Endodermal cell (in vitro differentiated cells): ENCODE results near the gene NACC2. TPM values are rescaled to one million over a fixed set of nuclear protein-coding genes. Genes with fewer than 3 reads are reported as not detected.

ENCODE experiments used
- DNase-seq: peaks from one replicate; pipeline ENCODE4 v3.0.0-alpha.2; 2017
- H3K27ac ChIP-seq: 2 replicates; pipeline ENCODE4 v1.5.1; 2013; ENCODE audit warnings: mild to moderate bottlenecking, low read depth, low read length, moderate library complexity
- H3K27me3 ChIP-seq: 2 replicates; pipeline ENCODE4 v1.6.1; 2013; ENCODE audit warnings: mild to moderate bottlenecking, low read length, moderate library complexity; ENCODE audit not compliant: insufficient read depth, control insufficient read depth, poor library complexity, severe bottlenecking
- H3K36me3 ChIP-seq: 2 replicates; pipeline ENCODE4 v1.7.0; 2013; ENCODE audit warnings: mild to moderate bottlenecking, low read length, moderate library complexity; ENCODE audit not compliant: control insufficient read depth, insufficient read depth
- H3K4me1 ChIP-seq: one replicate; pipeline ENCODE4 v1.7.0; 2013; ENCODE audit warnings: low read length; ENCODE audit not compliant: control insufficient read depth, insufficient read depth
- H3K4me3 ChIP-seq: 2 replicates; pipeline ENCODE4 v1.5.1; 2013; ENCODE audit warnings: mild to moderate bottlenecking, low read length, moderate library complexity
- H3K9ac ChIP-seq: 2 replicates; pipeline ENCODE4 v1.6.1; 2013; ENCODE audit warnings: mild to moderate bottlenecking, low read length, moderate library complexity; ENCODE audit not compliant: poor library complexity, severe bottlenecking; ENCODE audit errors: extremely low read depth
- H3K9me3 ChIP-seq: 2 replicates; pipeline ENCODE4 v1.6.1; 2013; ENCODE audit warnings: mild to moderate bottlenecking, low read length, moderate library complexity; ENCODE audit not compliant: control insufficient read depth
- H3K27ac Mint-ChIP-seq: 2 replicates; pipeline ENCODE4 v1.8.0; 2020; ENCODE audit warnings: mixed read lengths
- H3K27me3 Mint-ChIP-seq: 2 replicates; pipeline ENCODE4 v1.8.0; 2021; ENCODE audit warnings: mild to moderate bottlenecking, mixed read lengths; ENCODE audit not compliant: insufficient read depth
- H3K36me3 Mint-ChIP-seq: 2 replicates; pipeline ENCODE4 v1.8.0; 2020; ENCODE audit warnings: low read depth, mixed read lengths
- H3K4me1 Mint-ChIP-seq: 2 replicates; pipeline ENCODE4 v1.8.0; 2020; ENCODE audit warnings: mixed read lengths
- H3K4me3 Mint-ChIP-seq: 2 replicates; pipeline ENCODE4 v1.8.0; 2020; ENCODE audit warnings: mild to moderate bottlenecking, moderate library complexity, mixed read lengths
- H3K9me3 Mint-ChIP-seq: 2 replicates; pipeline ENCODE4 v1.8.0; 2020; ENCODE audit warnings: mild to moderate bottlenecking, mixed read lengths
- WGBS, 2 experiments: methylation state at CpG; one replicate each; pipeline versions ENCODE4 v1.1.5 to v1.1.7; 2013; ENCODE audit warnings: missing lambda C conversion rate in 2 of 2, mixed read lengths in 1 of 2; ENCODE audit not compliant: insufficient coverage in 1 of 2, insufficient read length in 1 of 2; 5-methylcytosine and 5-hydroxymethylcytosine counted together
- total RNA-seq, 2 donors: library from RNA; stranded (reverse); fragmentation: NEBNext Ultra II Directional in 1 of 2; extraction: Animal tissue kit (Norgen Biotek cat#: 25700) in 1 of 2; gene quantifications; 2 replicates in 1 of 2; 3 replicates in 1 of 2; pipeline ENCODE4 v1.2.1, GENCODE V29; 2021
- TF ChIP-seq, protein P1 (sequence below): fragments of 200-600 bp; sonication (generic); conservative IDR thresholded peaks from 2 replicates; pipeline ENCODE4 v1.5.0; 2021; ENCODE audit warnings: antibody characterized with exemption, mild to moderate bottlenecking

The NACC2 gene
- total RNA-seq, 2 donors from 2014 or later = 12.4 to 16.7 TPM

- Mint-ChIP-seq H3K4me1 (peaks cover 6% of the 10 kb centered on the region), H3K27ac (no peak overlapping the region), H3K27me3 (no peaks in the 10 kb centered on the region), H3K9me3 (no peaks in the 10 kb centered on the region), H3K36me3 (no peaks in the 10 kb centered on the region), H3K4me3 (no peak overlapping the region)
- WGBS, 2 experiments = 88 to 97% methylated on average over 10 to 16 of the region's 16 CpGs
- no peaks in the 10 kb centered on the region for H3K36me3 ChIP-seq
- TF ChIP-seq, protein P1, sequence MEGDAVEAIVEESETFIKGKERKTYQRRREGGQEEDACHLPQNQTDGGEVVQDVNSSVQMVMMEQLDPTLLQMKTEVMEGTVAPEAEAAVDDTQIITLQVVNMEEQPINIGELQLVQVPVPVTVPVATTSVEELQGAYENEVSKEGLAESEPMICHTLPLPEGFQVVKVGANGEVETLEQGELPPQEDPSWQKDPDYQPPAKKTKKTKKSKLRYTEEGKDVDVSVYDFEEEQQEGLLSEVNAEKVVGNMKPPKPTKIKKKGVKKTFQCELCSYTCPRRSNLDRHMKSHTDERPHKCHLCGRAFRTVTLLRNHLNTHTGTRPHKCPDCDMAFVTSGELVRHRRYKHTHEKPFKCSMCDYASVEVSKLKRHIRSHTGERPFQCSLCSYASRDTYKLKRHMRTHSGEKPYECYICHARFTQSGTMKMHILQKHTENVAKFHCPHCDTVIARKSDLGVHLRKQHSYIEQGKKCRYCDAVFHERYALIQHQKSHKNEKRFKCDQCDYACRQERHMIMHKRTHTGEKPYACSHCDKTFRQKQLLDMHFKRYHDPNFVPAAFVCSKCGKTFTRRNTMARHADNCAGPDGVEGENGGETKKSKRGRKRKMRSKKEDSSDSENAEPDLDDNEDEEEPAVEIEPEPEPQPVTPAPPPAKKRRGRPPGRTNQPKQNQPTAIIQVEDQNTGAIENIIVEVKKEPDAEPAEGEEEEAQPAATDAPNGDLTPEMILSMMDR = no peak
- H3K4me1 ChIP-seq = peaks cover under 1% of the 10 kb centered on the region
- no peak for DNase-seq
- no peak overlapping the region for H3K9ac ChIP-seq
- no peak overlapping the region for H3K27ac ChIP-seq
- H3K4me3 ChIP-seq = no peak overlapping the region
- no peaks in the 10 kb centered on the region for H3K9me3 ChIP-seq
- H3K27me3 ChIP-seq = no peaks in the 10 kb centered on the region
Observed at GRCh38 chr9:135998410-135999071, 96.5 kb downstream of the NACC2 start.

DNA sequence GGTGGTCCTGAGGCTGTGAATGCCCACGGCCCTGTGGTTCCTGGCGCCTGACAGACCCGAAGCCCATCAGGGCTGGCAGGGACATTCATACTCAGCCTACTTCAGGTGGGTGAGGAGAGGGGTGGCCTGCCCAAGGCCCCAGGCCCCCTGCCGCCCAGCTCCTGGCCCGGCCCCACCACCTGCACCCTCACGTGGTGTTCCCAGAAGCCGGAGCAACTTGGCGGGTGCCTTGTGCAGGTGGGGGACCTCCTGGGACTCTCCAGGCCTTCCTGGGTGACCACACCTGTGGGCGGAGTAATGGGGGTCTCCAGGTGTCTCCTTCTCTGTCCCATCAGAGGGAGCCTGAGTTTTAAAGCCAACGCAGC lies 97.1 kb downstream of the NACC2 start:
- no peak overlapping the region for H3K9ac ChIP-seq
- Mint-ChIP-seq H3K27ac (no peak overlapping the region), H3K27me3 (no peaks in the 10 kb centered on the region), H3K4me3 (no peak overlapping the region), H3K9me3 (no peaks in the 10 kb centered on the region), H3K4me1 (peaks cover 7% of the 10 kb centered on the region), H3K36me3 (no peaks in the 10 kb centered on the region)
- H3K9me3 ChIP-seq = no peaks in the 10 kb centered on the region
- TF ChIP-seq, protein P1 = no peak
- no peak for DNase-seq
- H3K4me3 ChIP-seq = no peak overlapping the region
- no peak overlapping the region for H3K27ac ChIP-seq
- 80 to 90% methylated on average over 7 to 10 of the region's 10 CpGs for WGBS, 2 experiments
- no peaks in the 10 kb centered on the region for H3K27me3 ChIP-seq
- H3K4me1 ChIP-seq = peaks cover 5% of the 10 kb centered on the region
- no peaks in the 10 kb centered on the region for H3K36me3 ChIP-seq

DNA sequence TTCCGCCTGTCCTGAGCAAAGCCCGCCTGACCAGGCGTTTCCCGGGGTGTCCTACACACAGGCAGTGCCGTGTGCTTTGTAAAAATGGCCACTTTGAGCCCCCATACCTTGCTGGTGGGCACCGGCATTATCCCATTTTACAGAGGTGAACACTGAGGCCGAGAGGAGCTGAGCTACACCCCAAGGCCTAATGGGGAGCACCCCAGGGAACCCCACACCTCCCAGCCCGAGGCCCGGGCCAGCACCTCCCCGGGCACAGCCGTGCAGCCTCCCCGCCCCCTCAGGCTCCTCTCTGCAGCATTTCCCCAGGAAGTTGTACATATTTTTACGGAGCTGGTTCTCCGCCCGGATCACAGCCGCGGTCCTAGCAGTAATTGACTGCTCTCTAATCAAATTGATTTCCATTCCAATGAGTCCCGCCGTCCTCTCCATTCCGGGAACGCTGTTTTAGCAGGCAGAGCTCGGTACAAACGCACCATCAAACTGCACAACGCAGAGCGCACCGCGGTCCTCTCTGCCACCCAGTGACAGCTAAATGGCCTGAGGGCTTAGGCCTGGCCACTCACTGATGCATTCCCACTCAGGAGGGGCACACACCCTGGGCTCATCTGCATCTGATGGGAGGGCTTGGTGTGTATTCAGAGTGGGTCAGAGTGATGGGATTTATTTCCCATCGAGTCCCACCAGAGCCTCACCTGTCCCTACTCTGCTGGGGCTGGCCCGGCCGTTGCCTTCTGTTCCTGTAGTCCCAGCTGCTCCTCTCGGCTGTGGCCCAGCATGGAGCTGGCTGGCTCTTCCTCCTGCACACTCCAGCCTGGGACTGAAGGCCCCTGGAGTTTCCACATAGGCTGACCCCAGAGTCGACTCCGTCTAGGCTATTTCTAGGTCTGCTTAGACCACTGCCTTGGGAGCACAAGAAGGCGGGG lies 97.7 kb downstream of the NACC2 start:
- Mint-ChIP-seq H3K27ac (no peak overlapping the region), H3K36me3 (no peaks in the 10 kb centered on the region), H3K9me3 (no peaks in the 10 kb centered on the region), H3K4me3 (no peak overlapping the region), H3K27me3 (no peaks in the 10 kb centered on the region), H3K4me1 (peaks cover 7% of the 10 kb centered on the region)
- TF ChIP-seq, protein P1 = no peak
- Histone ChIP-seq H3K27ac (peak overlapping the region; percentile 38), H3K9ac (no peak overlapping the region), H3K9me3 (no peaks in the 10 kb centered on the region), H3K4me1 (peaks cover 5% of the 10 kb centered on the region), H3K4me3 (no peak overlapping the region), H3K27me3 (no peaks in the 10 kb centered on the region), H3K36me3 (no peaks in the 10 kb centered on the region)
- DNase-seq = no peak
- WGBS, 2 experiments = 90 to 93% methylated on average over 26 to 34 of the region's 34 CpGs
